GM19351 (cell line): Measurements from ENCODE around the gene GOLGA6L1.
"Not testable (repeated sequence)": the region's sequence is repeated elsewhere in the genome, so short reads cannot be mapped to it uniquely, and the experiment has no call there.

Experiments used
- ATAC-seq: cut with Tn5 transposase; IDR thresholded peaks from one replicate; pipeline ENCODE4 v1.9.1; 2021; ENCODE audit warnings: mild to moderate bottlenecking, moderate library complexity; ENCODE audit not compliant: unreplicated experiment

Gene GOLGA6L1, protein sequence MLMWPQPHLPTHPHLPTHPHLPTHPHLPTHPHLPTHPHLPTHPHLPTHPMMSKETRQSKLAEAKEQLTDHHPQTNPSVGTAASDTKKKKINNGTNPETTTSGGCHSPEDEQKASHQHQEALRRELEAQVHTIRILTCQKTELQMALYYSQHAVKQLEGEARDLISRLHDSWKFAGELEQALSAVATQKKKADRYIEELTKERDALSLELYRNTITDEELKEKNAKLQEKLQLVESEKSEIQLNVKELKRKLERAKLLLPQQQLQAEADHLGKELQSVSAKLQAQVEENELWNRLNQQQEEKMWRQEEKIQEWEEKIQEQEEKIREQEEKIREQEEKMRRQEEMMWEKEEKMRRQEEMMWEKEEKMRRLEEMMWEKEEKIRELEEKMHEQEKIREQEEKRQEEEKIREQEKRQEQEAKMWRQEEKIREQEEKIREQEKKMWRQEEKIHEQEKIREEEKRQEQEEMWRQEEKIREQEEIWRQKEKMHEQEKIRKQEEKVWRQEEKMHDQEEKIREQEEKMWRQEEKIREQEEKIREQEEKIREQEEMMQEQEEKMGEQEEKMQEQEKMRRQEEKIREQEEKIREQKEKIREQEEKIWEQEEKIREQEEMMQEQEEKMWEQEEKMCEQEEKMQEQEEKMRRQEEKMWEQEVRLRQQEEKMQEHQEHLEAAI

DNA sequence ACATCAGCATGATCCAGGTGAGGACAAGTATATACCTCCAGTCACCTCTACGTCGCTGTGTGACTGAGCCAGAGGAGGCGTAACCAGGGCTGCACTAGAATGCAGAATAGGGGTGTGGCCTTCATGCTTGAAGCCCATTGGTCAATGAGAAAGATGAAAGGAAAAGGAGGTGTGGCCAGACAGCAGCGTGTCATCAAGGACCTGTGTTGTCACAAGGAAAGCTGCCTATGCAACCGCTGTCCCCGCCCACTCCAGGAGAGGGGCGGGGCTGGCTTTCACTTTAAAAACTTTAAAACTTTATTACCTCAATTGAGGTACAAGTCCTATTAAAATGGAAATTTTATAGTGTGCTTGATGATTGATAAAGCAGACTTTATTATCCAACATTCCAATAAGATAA is at the start of gene GOLGA6L1:
Gene GOLGA6L1 (minus strand): TSS at position 101 of the 400 bp plus-strand sequence. CDS start 91 bp downstream, at position 10.
- ATAC-seq, result not testable (repeated sequence)

DNA sequence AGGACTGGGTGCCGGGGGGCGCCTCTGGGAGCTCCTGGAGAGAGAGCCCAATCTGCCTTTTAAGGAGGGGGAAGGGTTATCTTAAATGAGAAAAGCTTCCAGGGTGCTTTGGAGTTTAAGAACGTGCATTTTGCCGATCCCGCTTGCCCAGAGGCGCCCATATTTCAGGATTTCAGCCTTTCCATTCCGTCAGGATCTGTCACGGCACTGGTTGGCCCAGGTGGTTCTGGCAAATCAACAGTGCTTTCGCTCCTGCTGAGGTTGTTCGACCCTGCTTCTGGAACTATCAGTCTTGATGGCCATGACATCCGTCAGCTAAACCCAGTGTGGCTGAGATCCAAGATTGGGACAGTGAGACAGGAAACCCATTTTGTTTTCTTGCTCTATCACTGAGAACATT is 44.6 kb upstream of the GOLGA6L1 start:
- not testable (repeated sequence) for ATAC-seq

DNA sequence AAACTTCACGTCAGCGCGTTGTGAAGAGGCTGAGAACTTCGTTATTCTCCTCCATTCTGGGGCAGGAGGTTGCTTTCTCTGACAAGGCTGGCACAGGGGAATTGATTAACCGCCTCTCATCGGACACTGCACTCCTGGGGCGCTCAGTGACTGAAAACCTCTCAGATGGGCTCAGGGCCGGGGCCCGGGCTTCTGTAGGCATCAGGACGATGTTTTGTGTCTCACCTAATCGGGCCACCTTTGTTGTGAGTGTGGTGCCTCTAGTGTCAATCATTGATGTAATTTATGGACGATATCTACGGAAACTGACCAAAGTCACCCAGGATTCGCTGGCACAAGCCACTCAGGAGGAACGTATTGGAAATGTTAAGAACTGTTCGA is 43.9 kb upstream of the GOLGA6L1 start:
- ATAC-seq, result not testable (repeated sequence)

DNA sequence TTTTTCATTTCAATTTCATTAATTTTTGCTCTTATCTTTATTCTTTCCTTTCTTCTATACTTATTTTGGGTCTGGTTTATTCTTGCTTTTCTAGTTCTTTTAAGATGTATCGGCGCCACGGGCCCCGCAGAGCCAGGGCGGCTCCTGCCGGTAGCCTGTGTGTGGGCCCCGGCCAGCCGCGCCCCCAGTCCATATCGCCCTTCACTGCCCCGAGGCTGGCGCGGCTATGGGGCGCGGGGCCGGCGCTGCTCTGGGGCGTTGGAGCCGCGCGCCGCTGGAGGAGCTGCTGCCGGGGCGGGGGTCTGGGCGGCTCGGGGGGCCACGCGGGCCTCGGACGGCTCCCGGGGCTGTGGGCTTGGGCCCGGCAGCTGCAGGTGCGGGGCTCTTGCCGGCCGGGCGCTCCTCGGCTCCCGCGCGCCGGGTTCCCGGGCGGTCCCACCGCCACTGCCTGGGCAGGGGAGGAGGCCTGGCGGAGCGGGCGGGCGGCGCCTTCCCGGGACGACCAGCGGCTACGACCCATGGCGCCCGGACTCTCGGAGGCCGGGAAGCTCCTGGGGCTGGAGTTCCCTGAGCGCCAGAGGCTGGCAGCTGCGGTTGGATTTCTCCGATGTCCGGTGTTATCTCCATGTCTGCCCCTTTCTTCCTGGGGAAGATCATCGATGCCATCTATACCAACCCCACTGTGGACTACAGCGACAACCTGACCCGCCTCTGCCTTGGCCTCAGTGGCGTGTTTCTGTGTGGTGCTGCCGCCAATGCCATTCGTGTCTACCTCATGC is 43.3 kb upstream of the GOLGA6L1 start:
- not testable (repeated sequence) for ATAC-seq

DNA sequence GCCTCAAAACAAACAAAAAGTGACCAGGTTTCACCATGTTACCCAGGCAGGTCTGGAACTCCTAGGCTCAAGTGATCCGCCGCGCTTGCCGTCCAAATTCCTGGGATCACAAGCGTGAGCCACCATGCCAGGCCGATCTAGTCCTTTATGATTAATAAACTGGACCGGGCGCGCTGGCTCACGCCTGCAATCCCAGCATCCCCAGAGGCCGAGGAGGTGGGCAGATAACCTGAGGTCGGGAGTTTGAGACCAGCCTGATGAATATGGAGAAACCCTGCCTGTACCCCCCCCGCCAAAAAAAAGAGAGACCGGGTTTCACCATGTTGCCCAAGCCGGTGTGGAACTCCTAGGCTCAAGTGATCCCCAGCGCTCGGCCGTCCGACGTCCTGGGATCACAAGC is 40.1 kb upstream of the GOLGA6L1 start:
- not testable (repeated sequence) for ATAC-seq

DNA sequence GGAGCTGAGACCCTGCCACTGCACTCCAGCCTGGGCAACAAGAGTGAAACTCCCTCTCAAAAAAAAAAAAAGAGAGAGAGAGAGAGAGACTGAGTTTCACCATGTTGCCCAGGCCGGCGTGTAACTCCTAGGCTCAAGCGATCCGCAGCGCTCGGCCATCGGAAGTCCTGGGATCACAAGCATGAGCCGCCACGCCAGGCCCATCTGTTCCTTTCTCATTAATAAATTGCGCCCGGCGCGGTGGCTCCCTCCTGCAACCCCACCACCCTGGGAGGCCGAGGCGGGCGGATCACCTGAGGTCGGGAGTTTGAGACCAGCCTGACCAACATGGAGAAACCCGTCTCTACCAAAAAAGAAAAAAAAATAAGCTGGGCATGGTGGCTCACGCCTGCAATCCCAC is 39.0 kb upstream of the GOLGA6L1 start:
- not testable (repeated sequence) for ATAC-seq

DNA sequence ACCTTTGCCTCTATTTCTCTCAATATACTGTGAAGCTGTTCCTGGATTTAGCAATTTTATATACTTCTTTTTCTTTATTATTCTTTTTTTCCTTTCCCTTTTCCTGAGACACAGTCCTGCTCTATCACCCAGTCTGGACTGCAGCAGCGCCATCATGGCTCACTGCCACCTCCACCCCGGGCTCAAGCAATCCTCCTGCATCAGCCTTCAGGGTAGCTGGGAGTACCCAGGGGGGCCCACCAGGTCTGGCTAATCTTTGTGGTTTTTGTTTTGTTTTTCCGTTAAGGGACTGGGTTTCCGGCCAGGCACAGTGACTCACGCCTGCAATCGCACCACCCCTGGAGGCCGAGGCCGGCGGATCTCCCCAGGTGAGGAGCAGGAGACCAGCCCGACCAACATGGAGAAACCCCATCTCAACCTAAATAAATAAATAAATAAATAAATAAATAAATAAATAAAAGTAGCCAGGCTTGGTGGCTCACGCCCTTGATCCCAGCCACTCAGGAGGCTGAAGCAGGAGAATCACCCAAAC is 38.1 kb upstream of the GOLGA6L1 start:
- ATAC-seq, result not testable (repeated sequence)

DNA sequence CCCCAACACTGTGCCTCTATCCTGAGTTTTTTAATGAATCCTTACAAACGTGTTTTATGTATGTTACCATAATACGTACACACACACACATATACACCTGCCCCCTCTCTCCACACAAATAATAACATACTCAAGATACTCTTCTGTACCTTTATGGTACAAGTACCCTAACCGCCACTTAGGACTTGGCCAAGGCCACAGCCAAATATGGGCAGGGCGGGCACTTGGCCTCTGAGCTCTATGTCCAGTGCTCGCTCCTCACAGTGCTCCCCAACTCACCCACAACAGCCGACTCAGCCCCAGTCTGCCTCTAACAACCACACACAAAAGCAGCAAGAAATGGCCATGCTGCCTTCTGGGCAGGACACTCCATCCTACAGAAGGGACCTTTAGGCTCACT is 3.8 kb downstream of the GOLGA6L1 start:
- not testable (repeated sequence) for ATAC-seq

DNA sequence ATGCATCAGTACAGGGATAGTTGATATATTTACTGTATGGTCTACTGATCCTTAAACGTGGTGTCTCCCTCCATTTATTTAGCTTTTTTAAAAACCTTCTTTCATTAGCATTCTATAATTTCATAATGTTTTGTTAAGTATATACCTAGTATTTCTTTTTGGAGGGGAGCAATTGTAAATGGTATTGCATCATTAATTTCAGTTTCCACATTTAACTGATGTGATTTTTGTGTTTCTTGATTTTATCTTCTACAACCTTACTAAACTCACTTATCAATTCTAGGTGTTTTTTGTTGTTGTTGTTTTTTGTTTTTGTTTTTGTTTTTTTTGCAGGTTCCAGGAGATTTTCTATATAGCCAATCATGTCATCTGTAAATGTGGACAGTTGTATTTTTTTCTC is 18.4 kb downstream of the GOLGA6L1 start:
- ATAC-seq, result no peak

DNA sequence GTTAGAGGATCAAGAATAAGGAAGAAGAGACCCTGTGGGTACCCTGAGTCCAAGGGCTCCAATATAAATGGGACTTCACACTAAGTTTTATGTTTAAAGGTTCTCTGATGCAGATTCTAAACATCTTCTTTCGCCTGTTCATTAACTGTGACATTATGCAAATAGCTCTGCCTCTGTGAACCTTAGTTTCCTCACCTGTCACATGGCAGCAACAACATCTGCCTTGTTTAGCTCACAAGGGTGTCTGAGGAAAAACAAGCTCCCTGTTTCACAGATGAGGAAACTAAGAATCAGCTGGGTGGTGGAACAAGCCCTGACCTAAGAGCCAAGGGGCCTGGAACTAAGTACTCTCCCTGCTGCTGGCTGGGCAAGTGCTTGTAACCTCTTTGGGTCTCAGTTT is 40.8 kb downstream of the GOLGA6L1 start:
- ATAC-seq, result no peak

DNA sequence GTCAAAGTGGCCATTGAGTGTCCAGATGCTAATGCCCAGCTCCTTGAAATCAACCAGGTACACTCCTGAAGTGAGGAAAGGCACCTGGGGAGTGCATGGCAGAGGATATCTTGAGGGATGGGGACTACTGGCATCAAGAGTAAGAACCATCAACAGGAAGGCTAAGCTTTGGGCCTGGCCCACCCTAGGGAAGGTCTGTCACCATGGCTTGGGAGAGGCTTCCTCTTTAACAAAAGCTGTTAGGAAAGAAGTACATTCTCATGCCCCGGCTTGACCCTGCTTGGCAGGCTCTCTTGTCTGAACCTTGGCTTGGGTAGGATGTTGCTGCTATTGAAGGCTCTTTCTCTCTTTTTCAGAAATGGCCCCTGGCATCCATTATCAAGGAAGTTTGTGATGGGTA is 53.5 kb downstream of the GOLGA6L1 start:
- no peak for ATAC-seq

DNA sequence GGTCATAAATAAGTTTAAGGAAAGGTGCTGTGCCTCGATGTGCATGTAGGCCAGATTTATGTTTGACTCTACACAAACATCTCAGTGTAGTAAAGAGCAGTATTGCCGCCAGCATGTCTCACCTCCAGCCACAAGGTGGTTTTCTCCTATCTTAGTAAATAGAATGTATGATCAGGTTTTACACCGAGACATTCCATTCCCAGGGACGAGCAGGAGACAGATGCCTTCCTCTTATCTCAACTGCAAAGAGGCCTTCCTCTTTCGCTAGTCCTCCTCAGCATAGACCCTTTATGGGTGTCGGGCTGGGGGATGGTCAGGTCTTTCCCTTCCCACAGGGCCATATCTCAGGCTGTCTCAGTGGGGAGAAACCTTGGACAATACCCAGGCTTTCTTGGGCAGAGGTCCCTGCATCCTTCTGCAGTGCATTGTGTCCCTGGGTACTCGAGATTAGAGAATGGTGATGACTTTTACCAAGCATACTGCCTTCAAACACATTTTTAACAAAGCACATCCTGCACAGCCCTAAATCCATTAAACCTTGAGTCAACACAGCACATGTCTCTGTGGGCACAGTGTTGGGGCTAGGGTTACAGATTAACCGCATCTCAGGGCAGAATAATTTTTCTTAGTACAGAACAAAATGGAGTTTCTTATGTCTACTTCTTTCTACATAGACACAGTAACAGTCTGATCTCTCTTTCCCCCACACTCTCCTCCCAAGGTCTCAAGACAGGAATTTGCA is 54.5 kb downstream of the GOLGA6L1 start:
- ATAC-seq, result not testable (repeated sequence)

DNA sequence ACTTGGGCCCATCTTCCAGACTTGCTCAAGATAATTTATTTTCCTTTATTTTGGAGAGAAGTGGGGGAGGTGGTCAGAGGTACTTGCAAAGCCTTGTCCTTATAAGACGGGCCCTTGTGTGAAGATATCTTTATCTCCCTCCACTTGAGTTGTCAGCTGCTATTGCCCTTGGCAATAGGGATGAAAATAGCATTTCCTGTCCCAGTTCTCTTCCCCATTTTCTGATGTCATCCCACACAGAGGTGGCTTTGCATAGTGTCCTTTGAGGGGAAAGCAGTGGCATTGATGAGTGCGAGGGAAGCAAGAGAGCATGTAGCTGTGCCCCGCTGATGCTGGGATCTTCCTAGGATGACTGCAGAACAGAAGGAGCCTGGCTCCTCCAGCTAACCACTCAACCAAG is 55.4 kb downstream of the GOLGA6L1 start:
- ATAC-seq, result no peak

DNA sequence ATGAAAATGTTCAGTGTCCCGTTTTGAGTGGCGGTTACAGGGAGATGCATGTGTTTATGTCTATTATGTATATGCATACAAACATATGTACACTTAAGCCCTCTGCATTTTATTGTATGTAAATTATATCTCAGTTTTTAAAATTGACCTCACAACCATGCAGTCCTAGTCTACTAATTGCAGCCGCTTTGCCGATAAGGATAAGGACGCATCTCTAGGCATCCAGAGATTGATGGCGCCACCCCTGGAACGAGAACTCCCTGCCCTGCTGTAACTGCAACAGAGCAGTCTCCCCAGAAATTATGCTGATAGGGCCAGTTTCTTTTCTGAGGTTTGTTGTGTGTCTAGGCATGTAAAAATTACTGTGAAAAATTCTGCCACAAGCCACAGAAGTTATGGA is 56.9 kb downstream of the GOLGA6L1 start:
- ATAC-seq, result no peak
